Measurements from ENCODE around the gene EXOG.

The EXOG gene

GRCh38 chr3:38536671-38537070 is 40.5 kb downstream of the EXOG start:
- Histone ChIP-seq H3K4me3 (ENCODE audit: low read length) (no peak overlapping the region), H3K79me2 (ENCODE audit: low read length) (no peaks in the 10 kb centered on the region), H2AFZ (ENCODE audit: low read length) (no peak overlapping the region), H3K4me1 (ENCODE audit: low read length) (no peaks in the 10 kb centered on the region), H3K9me2 (replicated peaks; ENCODE audit: insufficient read depth, low read length) (no peaks in the 10 kb centered on the region), H3K9me3 (replicated peaks; ENCODE audit: insufficient read depth, low read length) (no peaks in the 10 kb centered on the region), H3K4me2 (ENCODE audit: low read depth, low read length) (no peak overlapping the region), H4K20me1 (ENCODE audit: insufficient read depth, low read length) (no peaks in the 10 kb centered on the region), H3F3A (ENCODE audit: insufficient read depth, low read length) (no peaks in the 10 kb centered on the region), H3K9ac (ENCODE audit: low read length) (no peak overlapping the region), H3K36me3 (replicated peaks; ENCODE audit: insufficient read depth, low read length) (no peaks in the 10 kb centered on the region), H3K27me3 (replicated peaks; ENCODE audit: insufficient read depth, low read length) (no peaks in the 10 kb centered on the region), H3K27ac (ENCODE audit: low read length) (no peak overlapping the region)
- no peak for DNase-seq
- TF ChIP-seq CTCF (IDR thresholded peaks at IDR 0.05; ENCODE audit: low read length) (no peak), EZH2 (optimal IDR thresholded peaks at IDR 0.05; ENCODE audit: low read depth, low read length) (no peak), EZH2phosphoT487 (IDR thresholded peaks at IDR 0.05; ENCODE audit: low read length) (no peak)

GRCh38 chr3:38538773-38539353 is 42.7 kb downstream of the EXOG start:
- H2AFZ ChIP-seq (ENCODE audit: low read length) = no peak overlapping the region
- H3K4me1 ChIP-seq (ENCODE audit: low read length) = no peaks in the 10 kb centered on the region
- DNase-seq = no peak
- no peaks in the 10 kb centered on the region for H3K36me3 ChIP-seq (replicated peaks; ENCODE audit: insufficient read depth, low read length)
- no peaks in the 10 kb centered on the region for H4K20me1 ChIP-seq (ENCODE audit: insufficient read depth, low read length)
- H3K9me3 ChIP-seq (replicated peaks; ENCODE audit: insufficient read depth, low read length) = no peaks in the 10 kb centered on the region
- no peaks in the 10 kb centered on the region for H3K27me3 ChIP-seq (replicated peaks; ENCODE audit: insufficient read depth, low read length)
- no peak overlapping the region for H3K27ac ChIP-seq (ENCODE audit: low read length)
- no peak overlapping the region for H3K4me3 ChIP-seq (ENCODE audit: low read length)
- H3K4me2 ChIP-seq (ENCODE audit: low read depth, low read length) = no peak overlapping the region
- no peaks in the 10 kb centered on the region for H3K9me2 ChIP-seq (replicated peaks; ENCODE audit: insufficient read depth, low read length)
- no peak overlapping the region for H3K9ac ChIP-seq (ENCODE audit: low read length)
- TF ChIP-seq EZH2phosphoT487 (IDR thresholded peaks at IDR 0.05; ENCODE audit: low read length) = no peak
- TF ChIP-seq CTCF (IDR thresholded peaks at IDR 0.05; ENCODE audit: low read length) = no peak
- TF ChIP-seq EZH2 (optimal IDR thresholded peaks at IDR 0.05; ENCODE audit: low read depth, low read length) = no peak
- H3K79me2 ChIP-seq (ENCODE audit: low read length) = no peaks in the 10 kb centered on the region
- no peaks in the 10 kb centered on the region for H3F3A ChIP-seq (ENCODE audit: insufficient read depth, low read length)

- Histone ChIP-seq H3K4me1 (ENCODE audit: low read length) (no peaks in the 10 kb centered on the region), H3F3A (ENCODE audit: insufficient read depth, low read length) (no peaks in the 10 kb centered on the region), H3K79me2 (ENCODE audit: low read length) (no peaks in the 10 kb centered on the region), H3K9ac (ENCODE audit: low read length) (no peak overlapping the region), H3K4me3 (ENCODE audit: low read length) (no peak overlapping the region), H2AFZ (ENCODE audit: low read length) (no peak overlapping the region), H3K4me2 (ENCODE audit: low read depth, low read length) (no peak overlapping the region), H3K27ac (ENCODE audit: low read length) (no peak overlapping the region), H3K36me3 (replicated peaks; ENCODE audit: insufficient read depth, low read length) (no peaks in the 10 kb centered on the region), H3K9me3 (replicated peaks; ENCODE audit: insufficient read depth, low read length) (no peaks in the 10 kb centered on the region), H3K9me2 (replicated peaks; ENCODE audit: insufficient read depth, low read length) (no peaks in the 10 kb centered on the region), H3K27me3 (replicated peaks; ENCODE audit: insufficient read depth, low read length) (no peaks in the 10 kb centered on the region), H4K20me1 (ENCODE audit: insufficient read depth, low read length) (no peaks in the 10 kb centered on the region)
- TF ChIP-seq EZH2phosphoT487 (IDR thresholded peaks at IDR 0.05; ENCODE audit: low read length) (no peak), CTCF (IDR thresholded peaks at IDR 0.05; ENCODE audit: low read length) (no peak), EZH2 (optimal IDR thresholded peaks at IDR 0.05; ENCODE audit: low read depth, low read length) (no peak)
- DNase-seq = no peak
Observed at GRCh38 chr3:38541806-38542205, 45.7 kb downstream of the EXOG start.

All from MM.1S (cell line).